ENCODE results near the gene PIK3C2G. TPM values are rescaled to one million over a fixed set of nuclear protein-coding genes. Genes with fewer than 3 reads are reported as not detected.

PIK3C2G gene
- total RNA-seq, 1 experiment from 2014 or later, result not detected

DNA sequence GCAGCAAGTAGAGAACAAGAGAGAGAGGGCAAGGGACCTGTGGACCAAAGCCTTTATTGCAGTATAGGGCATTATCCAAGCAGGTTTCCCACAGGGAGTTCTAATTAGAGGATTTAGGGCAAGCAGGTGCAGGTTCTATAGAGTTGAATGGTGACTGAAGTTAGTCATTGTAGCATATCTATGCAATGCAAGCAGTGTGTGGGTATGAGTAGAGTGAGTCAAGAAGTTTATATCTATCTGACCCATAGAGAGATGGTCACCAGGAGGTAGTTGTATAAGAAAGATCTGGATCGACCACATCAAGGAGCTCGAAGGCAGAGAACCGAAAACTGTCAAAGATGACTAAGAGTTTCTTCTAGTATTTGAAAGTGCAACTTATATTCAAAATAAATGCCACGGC lies 309.2 kb downstream of the PIK3C2G start:
- no peaks in the 10 kb centered on the region for H3K9me3 ChIP-seq (ENCODE audit: control insufficient read depth in 1 of 2, insufficient read depth in 1 of 2, low read depth in 1 of 2, low read length in 2 of 2)
- ChIA-PET POLR2A (no interaction called here), RAD21 (ENCODE audit: low non-redundant PET in 1 of 2, low total read pairs in 2 of 2, uncharacterized antibody in 2 of 2, unreplicated experiment in 2 of 2) (no interaction called here), CTCF (no interaction called here)
- H3K27me3 ChIP-seq (ENCODE audit: insufficient read depth, low read length), result no peaks in the 10 kb centered on the region
- DNase-seq (ENCODE audit: low read depth, low spot score) (no peak), ATAC-seq (no peak)
- no peaks in the 10 kb centered on the region for H3K79me2 ChIP-seq (ENCODE audit: insufficient read depth, low read length)
- H3K4me3 ChIP-seq (replicated peaks in 1 of 2; ENCODE audit: low read depth in 1 of 2, low read length in 2 of 2), result no peak overlapping the region
- H3K9ac ChIP-seq (ENCODE audit: low read length), result no peak overlapping the region
- no peaks in the 10 kb centered on the region for H3K4me1 ChIP-seq (ENCODE audit: control insufficient read depth in 1 of 2, insufficient read depth in 2 of 2, low read length in 2 of 2)
- H2AFZ ChIP-seq (ENCODE audit: low read depth, low read length, poor library complexity, severe bottlenecking), result no peak overlapping the region
- no peak for TF ChIP-seq EZH2 (IDR thresholded peaks at IDR 0.05)
- no peak for TF ChIP-seq SRF (IDR thresholded peaks at IDR 0.05; ENCODE audit: low read depth)
- no peak for TF ChIP-seq SP1 (IDR thresholded peaks at IDR 0.05; ENCODE audit: low read depth)
- TF ChIP-seq CTCF (IDR thresholded peaks at IDR 0.05 in 2 of 3, conservative IDR thresholded peaks at IDR 0.05 in 1 of 3; ENCODE audit: borderline replicate concordance in 1 of 3, insufficient read depth in 1 of 3, low read depth in 2 of 3, low read length in 2 of 3), result no peak
- TF ChIP-seq, protein P1, sequence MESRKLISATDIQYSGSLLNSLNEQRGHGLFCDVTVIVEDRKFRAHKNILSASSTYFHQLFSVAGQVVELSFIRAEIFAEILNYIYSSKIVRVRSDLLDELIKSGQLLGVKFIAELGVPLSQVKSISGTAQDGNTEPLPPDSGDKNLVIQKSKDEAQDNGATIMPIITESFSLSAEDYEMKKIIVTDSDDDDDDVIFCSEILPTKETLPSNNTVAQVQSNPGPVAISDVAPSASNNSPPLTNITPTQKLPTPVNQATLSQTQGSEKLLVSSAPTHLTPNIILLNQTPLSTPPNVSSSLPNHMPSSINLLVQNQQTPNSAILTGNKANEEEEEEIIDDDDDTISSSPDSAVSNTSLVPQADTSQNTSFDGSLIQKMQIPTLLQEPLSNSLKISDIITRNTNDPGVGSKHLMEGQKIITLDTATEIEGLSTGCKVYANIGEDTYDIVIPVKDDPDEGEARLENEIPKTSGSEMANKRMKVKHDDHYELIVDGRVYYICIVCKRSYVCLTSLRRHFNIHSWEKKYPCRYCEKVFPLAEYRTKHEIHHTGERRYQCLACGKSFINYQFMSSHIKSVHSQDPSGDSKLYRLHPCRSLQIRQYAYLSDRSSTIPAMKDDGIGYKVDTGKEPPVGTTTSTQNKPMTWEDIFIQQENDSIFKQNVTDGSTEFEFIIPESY (IDR thresholded peaks at IDR 0.05; ENCODE audit: extremely low read depth, insufficient replicate concordance, low read length), result no peak
- TF ChIP-seq ATF3 (IDR thresholded peaks at IDR 0.05), result no peak
- no TSS peak for BruUV-seq (replicated peaks)
- no peak overlapping the region for H3K4me2 ChIP-seq (ENCODE audit: low read length)
- no peaks in the 10 kb centered on the region for H3K9me2 ChIP-seq (ENCODE audit: insufficient read depth)
- H3K36me3 ChIP-seq (ENCODE audit: control insufficient read depth in 1 of 2, insufficient read depth in 2 of 2, low read length in 2 of 2), result no peaks in the 10 kb centered on the region
- no peak overlapping the region for H3K27ac ChIP-seq (ENCODE audit: low read depth, low read length)
- intact Hi-C loops (cut with micrococcal nuclease), result no loop called here
- H4K20me1 ChIP-seq (ENCODE audit: insufficient read depth), result no peaks in the 10 kb centered on the region

Measured in HCT116 (cell line).